ENCODE results near the gene FGGY. TPM values are rescaled to one million over a fixed set of nuclear protein-coding genes. Genes with fewer than 3 reads are reported as not detected.

The FGGY gene
- total RNA-seq, 1 donor from 2014 or later = 32.5 TPM

- Histone ChIP-seq H3K4me3 (no peak overlapping the region), H3K4me1 (no peaks in the 10 kb centered on the region), H3K79me2 (ENCODE audit: low read depth) (no peaks in the 10 kb centered on the region), H3K9ac (no peak overlapping the region), H3F3A (ENCODE audit: low read depth) (no peaks in the 10 kb centered on the region), H3K36me3 (no peaks in the 10 kb centered on the region), H2AFZ (replicated peaks) (no peak overlapping the region), H3K4me2 (no peak overlapping the region), H3K27ac (no peak overlapping the region), H3K27me3 (no peaks in the 10 kb centered on the region), H4K20me1 (ENCODE audit: low read depth) (no peaks in the 10 kb centered on the region), H3K9me3 (ENCODE audit: low read depth) (no peaks in the 10 kb centered on the region)
- peaks cover 3% of the 10 kb centered on the region for H3K4me1 Mint-ChIP-seq
- H3K27ac Mint-ChIP-seq = no peak overlapping the region
- TF ChIP-seq EZH2phosphoT487 (IDR thresholded peaks at IDR 0.05) (no peak), CTCF (IDR thresholded peaks at IDR 0.05) (no peak), EZH2 (IDR thresholded peaks at IDR 0.05) (no peak)
- H3K36me3 Mint-ChIP-seq = no peaks in the 10 kb centered on the region
- peaks cover 2% of the 10 kb centered on the region for H3K9me3 Mint-ChIP-seq
- H3K4me3 Mint-ChIP-seq = no peak overlapping the region
- no peak for DNase-seq (ENCODE audit: low spot score)
- peaks cover 9% of the 10 kb centered on the region for H3K27me3 Mint-ChIP-seq (ENCODE audit: insufficient read depth, low read depth)
These were observed 320.5 kb downstream of the FGGY start for GRCh38 chr1:59617434-59617833.

GRCh38 chr1:59619557-59619956 lies 322.7 kb downstream of the FGGY start:
- H3K9ac ChIP-seq = no peak overlapping the region
- H3K79me2 ChIP-seq (ENCODE audit: low read depth) = no peaks in the 10 kb centered on the region
- no peaks in the 10 kb centered on the region for H3F3A ChIP-seq (ENCODE audit: low read depth)
- H3K4me3 Mint-ChIP-seq = no peak overlapping the region
- H4K20me1 ChIP-seq (ENCODE audit: low read depth) = no peaks in the 10 kb centered on the region
- TF ChIP-seq EZH2 (IDR thresholded peaks at IDR 0.05) (no peak), EZH2phosphoT487 (IDR thresholded peaks at IDR 0.05) (no peak), CTCF (IDR thresholded peaks at IDR 0.05) (no peak)
- peaks cover 3% of the 10 kb centered on the region for H3K4me1 Mint-ChIP-seq
- peaks cover 1% of the 10 kb centered on the region for H3K9me3 Mint-ChIP-seq
- no peaks in the 10 kb centered on the region for H3K27me3 ChIP-seq
- H3K4me1 ChIP-seq = no peaks in the 10 kb centered on the region
- no peak overlapping the region for H3K27ac Mint-ChIP-seq
- no peak overlapping the region for H3K27ac ChIP-seq
- H3K27me3 Mint-ChIP-seq (ENCODE audit: insufficient read depth, low read depth) = peaks cover 3% of the 10 kb centered on the region
- H3K36me3 ChIP-seq = no peaks in the 10 kb centered on the region
- H3K36me3 Mint-ChIP-seq = no peaks in the 10 kb centered on the region
- H3K4me2 ChIP-seq = no peak overlapping the region
- DNase-seq (ENCODE audit: low spot score) = no peak
- no peaks in the 10 kb centered on the region for H3K9me3 ChIP-seq (ENCODE audit: low read depth)
- no peak overlapping the region for H2AFZ ChIP-seq (replicated peaks)
- H3K4me3 ChIP-seq = no peak overlapping the region

- Histone ChIP-seq H3K27me3 (no peaks in the 10 kb centered on the region), H3F3A (ENCODE audit: low read depth) (no peaks in the 10 kb centered on the region), H3K9me3 (ENCODE audit: low read depth) (no peaks in the 10 kb centered on the region), H3K4me2 (no peak overlapping the region), H3K4me1 (no peaks in the 10 kb centered on the region), H3K79me2 (ENCODE audit: low read depth) (no peaks in the 10 kb centered on the region), H2AFZ (replicated peaks) (no peak overlapping the region), H4K20me1 (ENCODE audit: low read depth) (no peaks in the 10 kb centered on the region), H3K9ac (no peak overlapping the region), H3K4me3 (no peak overlapping the region), H3K36me3 (no peaks in the 10 kb centered on the region), H3K27ac (no peak overlapping the region)
- no peak for DNase-seq (ENCODE audit: low spot score)
- Mint-ChIP-seq H3K9me3 (no peaks in the 10 kb centered on the region), H3K4me1 (no peaks in the 10 kb centered on the region), H3K27ac (no peak overlapping the region), H3K36me3 (no peaks in the 10 kb centered on the region), H3K27me3 (ENCODE audit: insufficient read depth, low read depth) (no peaks in the 10 kb centered on the region), H3K4me3 (no peak overlapping the region)
- TF ChIP-seq CTCF (IDR thresholded peaks at IDR 0.05) (no peak), EZH2phosphoT487 (IDR thresholded peaks at IDR 0.05) (no peak), EZH2 (IDR thresholded peaks at IDR 0.05) (no peak)
These were observed 328.5 kb downstream of the FGGY start for GRCh38 chr1:59625384-59625783.

Measured in neural progenitor cell (in vitro differentiated cells).